Measurements from ENCODE around the gene SHANK1.

Gene SHANK1

DNA sequence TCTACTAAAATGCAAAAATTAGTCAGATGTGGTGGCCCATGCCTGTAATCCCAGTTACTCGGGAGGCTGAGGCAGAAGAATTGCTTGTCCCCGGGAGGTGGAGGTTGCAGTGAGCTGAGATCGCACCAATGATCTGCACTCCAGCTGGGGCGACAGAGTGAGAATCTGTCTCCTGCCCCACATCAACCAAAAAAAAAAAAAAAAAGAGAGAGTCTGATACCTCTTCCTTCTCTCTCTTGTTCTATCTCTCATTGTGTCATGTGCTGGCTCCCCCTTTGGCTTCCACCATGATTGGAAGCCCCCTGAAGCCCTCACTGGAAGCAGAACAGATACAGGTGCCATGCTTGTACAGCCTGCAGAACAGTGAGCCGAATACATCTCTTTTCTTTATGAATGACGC, 23.9 kb upstream of the SHANK1 start:
- TF ChIP-seq CTCF (IDR thresholded peaks at IDR 0.05), result no peak

DNA sequence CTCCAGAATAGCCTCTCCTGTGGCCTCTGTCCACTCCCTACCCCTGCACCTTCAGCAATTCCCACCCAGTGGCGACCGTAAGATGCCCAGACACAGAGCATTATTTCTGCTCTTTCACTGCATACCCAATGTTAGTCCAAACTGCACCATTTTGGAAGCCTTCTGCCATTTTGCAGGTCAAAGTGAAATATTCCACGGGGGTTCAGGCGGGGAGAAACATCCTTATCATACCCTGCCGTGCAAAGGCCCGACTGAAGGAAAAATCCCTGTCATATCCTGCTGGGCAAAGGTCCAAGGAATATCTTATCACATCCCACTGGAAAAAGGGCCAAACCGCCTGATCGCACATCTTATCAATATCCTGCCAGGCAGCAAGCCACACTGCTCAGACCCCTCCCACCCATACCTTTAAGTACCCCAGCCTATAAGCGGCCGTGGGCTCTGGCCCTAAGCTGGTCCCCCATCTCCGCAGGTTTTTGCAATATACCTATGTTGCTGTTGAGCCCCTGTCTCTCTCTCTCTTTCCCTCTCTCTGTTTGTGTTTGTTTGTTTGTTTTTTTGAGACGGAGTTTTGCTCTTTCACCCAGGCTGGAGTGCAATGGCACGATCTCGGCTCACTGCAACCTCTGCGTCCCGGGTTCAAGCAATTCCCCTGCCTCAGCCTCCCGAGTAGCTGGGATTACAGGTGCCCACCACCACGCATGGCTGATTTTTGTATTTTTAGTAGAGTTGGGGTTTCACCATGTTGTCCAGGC, 21.8 kb upstream of the SHANK1 start:
- TF ChIP-seq CTCF (IDR thresholded peaks at IDR 0.05), result no peak

GRCh38 chr19:50739914-50740426, 20.4 kb upstream of the SHANK1 start:
- TF ChIP-seq CTCF (IDR thresholded peaks at IDR 0.05), result no peak

DNA sequence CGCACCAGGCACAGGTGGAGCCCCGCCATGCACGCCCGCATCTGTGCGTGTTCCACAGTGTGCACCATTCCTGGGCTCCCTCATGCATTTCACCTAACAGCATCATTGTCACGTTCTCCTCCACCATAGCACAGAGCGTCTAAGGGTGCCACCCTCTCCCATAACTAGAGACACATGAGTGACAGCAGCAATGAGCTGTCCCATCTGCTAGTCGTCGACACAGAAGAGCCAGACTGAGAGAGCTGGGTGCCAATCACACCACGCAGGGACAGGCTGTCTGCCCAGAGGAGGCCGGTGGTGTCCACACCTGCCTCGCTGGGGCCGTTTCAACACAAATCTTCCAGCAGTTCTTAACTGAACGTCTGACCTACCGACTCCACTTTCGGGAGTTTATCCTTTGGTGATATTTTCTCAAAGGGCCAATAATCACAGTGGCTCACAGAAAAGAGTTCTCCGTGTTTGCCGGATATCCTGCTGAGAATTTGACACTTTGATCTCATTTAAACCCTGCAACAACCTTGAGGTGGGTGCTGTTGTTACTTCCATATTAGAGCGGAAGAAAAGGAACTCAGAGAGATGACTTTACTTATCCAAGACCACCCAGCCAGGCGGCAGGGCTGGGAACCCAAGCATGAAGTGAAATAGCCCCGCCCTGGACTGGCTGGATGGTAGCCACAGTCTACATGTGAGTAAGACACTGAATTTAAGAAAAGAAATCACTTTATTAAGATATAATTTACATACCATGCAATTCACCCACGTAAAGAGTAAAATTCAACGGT, 19.7 kb upstream of the SHANK1 start:
- TF ChIP-seq CTCF (IDR thresholded peaks at IDR 0.05), result no peak

GRCh38 chr19:50736338-50736737, 16.7 kb upstream of the SHANK1 start:
- TF ChIP-seq CTCF (IDR thresholded peaks at IDR 0.05), result no peak

DNA sequence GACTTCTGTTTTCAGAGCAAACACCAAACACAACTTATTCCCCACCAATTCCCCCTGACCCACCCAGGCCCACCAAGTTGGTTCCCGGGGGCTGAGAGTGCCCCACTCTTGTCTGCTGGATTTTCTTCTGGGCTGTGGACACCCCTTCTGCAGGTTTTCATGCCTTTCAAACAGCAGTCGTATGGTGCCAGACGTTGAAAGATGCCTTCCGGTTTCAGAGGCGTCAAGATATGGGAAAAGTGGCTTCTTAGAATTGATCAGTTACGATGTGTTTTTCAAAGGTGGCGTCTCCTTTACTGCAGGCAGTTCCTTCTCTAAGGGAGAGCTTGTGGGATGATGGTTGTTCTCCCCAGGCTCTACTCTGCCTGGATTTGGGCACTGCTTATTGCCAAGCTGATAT, 16.3 kb upstream of the SHANK1 start:
- TF ChIP-seq CTCF (IDR thresholded peaks at IDR 0.05), result no peak

DNA sequence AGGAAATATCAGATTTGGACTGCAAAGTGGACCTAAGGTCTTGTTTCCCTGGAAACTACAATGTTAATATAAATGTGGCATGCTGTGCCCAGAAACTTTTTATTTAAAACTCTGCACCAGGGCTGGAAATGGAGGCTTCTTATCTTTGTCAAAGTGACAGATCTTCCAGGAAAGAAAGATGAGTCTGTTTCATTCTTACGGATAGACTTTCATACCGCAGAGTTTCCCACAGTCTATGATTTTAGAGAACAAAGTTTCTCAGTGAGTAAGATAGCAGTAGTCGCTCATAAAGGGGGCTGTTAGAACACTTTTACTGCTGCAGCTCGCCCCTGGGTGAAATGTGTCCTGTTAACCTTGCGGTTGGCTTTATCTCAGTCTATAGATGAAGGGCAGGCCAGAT, 10.3 kb upstream of the SHANK1 start:
- TF ChIP-seq CTCF (IDR thresholded peaks at IDR 0.05), result no peak

All from LNCAP (cell line).